Measurements from ENCODE around the gene FMN2. TPM values are rescaled to one million over a fixed set of nuclear protein-coding genes. Genes with fewer than 3 reads are reported as not detected.

Gene FMN2
- total and polyA plus RNA-seq, 3 experiments from 2014 or later: not detected

DNA sequence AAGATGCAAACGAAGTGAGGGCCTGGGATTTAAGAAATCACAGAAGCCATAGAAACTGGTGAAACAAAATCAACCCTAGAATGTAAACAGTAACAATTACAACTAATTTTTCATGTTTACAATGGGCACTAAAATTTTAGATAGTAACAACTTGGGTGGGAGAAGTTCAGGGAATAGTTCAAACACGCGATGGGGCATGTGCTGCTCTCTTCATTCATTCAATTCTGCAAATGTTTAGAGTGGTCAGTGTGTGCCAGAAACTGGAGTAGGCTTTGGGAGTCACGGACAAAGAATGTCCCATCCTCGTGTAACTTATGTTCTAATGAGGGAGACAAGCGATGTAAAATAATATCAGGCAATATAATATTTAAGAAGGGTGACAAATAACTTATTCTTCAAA lies 386.9 kb downstream of the FMN2 start:
- H3K9me3 Mint-ChIP-seq: peaks cover 0 to 9% (median 4%) of the 10 kb centered on the region in 5 donors
- H3K27me3 ChIP-seq (ENCODE audit: insufficient read depth, low read length, poor library complexity, severe bottlenecking): no peaks in the 10 kb centered on the region
- ChIA-PET POLR2A (no interaction called here), CTCF (no interaction called here)
- H3K4me1 ChIP-seq (ENCODE audit: insufficient read depth, low read length): no peaks in the 10 kb centered on the region
- no peaks in the 10 kb centered on the region for H3K36me3 Mint-ChIP-seq
- no peak for DNase-seq
- H3K4me3 ChIP-seq (ENCODE audit: low read length): no peak overlapping the region
- H3K9me3 ChIP-seq (ENCODE audit: low read length): no peaks in the 10 kb centered on the region
- no peaks in the 10 kb centered on the region for H3K4me1 Mint-ChIP-seq
- no peak overlapping the region for H3K4me3 Mint-ChIP-seq
- no peaks in the 10 kb centered on the region for H3K36me3 ChIP-seq (ENCODE audit: insufficient read depth, low read length)
- no peak overlapping the region for H3K27ac ChIP-seq (ENCODE audit: low read depth, low read length)
- peaks cover 0 to 8% of the 10 kb centered on the region in 2 donors for H3K27me3 Mint-ChIP-seq
- H3K27ac Mint-ChIP-seq: no peak overlapping the region

DNA sequence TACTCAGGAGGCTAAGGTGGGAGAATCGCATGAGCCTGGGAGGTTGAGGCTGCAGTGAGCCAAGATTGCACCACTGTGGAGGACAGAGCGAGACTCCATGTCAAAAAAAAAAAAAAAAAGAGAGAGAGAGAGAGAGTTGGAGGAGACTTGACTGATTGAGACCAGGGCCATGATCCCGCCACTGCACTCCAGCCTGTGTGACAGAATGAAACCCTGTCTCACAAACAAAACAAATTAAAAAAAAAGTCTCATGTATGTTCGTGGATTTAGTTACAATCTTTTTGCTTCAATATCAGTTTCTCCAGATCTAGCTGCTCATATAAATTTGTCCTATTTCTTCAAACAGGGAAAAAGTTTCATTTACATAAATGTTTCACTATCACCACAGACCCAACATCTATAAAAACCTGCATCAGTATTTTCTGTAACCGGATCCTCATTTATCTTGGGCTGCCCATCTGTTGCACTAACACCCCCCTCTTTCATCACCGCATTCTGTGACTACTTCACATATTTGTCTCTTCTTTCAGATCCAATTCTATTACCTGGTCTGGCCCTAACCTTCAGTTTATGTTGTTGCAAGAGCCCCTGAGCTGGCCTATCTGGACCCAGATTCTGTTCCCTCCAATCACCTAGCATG lies 393.2 kb downstream of the FMN2 start:
- Mint-ChIP-seq H3K27ac (no peak overlapping the region), H3K27me3 (no peaks in the 10 kb centered on the region), H3K36me3 (no peaks in the 10 kb centered on the region), H3K4me3 (no peak overlapping the region), H3K9me3 (peaks cover 0 to 16% (median 3%) of the 10 kb centered on the region in 5 donors), H3K4me1 (no peaks in the 10 kb centered on the region)
- POLR2A ChIA-PET: no interaction called here
- DNase-seq: no peak
- no peaks in the 10 kb centered on the region for H3K36me3 ChIP-seq (ENCODE audit: insufficient read depth, low read length)
- H3K9me3 ChIP-seq (ENCODE audit: low read length): no peaks in the 10 kb centered on the region
- CTCF ChIA-PET: no interaction called here
- no peaks in the 10 kb centered on the region for H3K27me3 ChIP-seq (ENCODE audit: insufficient read depth, low read length, poor library complexity, severe bottlenecking)
- H3K4me3 ChIP-seq (ENCODE audit: low read length): no peak overlapping the region
- no peak overlapping the region for H3K27ac ChIP-seq (ENCODE audit: low read depth, low read length)
- H3K4me1 ChIP-seq (ENCODE audit: insufficient read depth, low read length): no peaks in the 10 kb centered on the region

DNA sequence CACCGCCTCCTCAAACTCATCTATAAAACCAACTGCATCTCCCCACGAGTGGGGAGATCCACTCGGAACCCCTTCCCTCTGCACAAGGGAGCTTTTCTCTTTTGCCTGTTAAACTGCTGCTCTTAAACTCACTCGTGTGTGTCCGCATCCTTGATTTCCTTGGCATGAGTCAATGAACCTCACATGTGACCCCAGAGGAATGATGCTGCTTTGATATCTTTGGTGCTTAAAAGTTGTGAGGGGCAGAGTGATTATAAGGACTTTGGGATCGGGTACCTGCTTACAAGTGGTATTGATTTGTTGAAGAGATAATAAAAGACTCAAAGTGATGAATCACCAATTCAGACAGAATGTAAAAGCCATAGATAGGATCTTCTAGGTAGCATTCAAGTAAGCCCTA lies 394.9 kb downstream of the FMN2 start:
- Histone ChIP-seq H3K36me3 (ENCODE audit: insufficient read depth, low read length) (no peaks in the 10 kb centered on the region), H3K9me3 (ENCODE audit: low read length) (no peaks in the 10 kb centered on the region), H3K27me3 (ENCODE audit: insufficient read depth, low read length, poor library complexity, severe bottlenecking) (no peaks in the 10 kb centered on the region), H3K4me3 (ENCODE audit: low read length) (no peak overlapping the region), H3K4me1 (ENCODE audit: insufficient read depth, low read length) (no peaks in the 10 kb centered on the region), H3K27ac (ENCODE audit: low read depth, low read length) (no peak overlapping the region)
- H3K27me3 Mint-ChIP-seq: no peaks in the 10 kb centered on the region
- H3K9me3 Mint-ChIP-seq: peaks cover 0 to 16% (median 4%) of the 10 kb centered on the region in 5 donors
- POLR2A ChIA-PET: no interaction called here
- H3K4me1 Mint-ChIP-seq: no peaks in the 10 kb centered on the region
- H3K4me3 Mint-ChIP-seq: no peak overlapping the region
- H3K36me3 Mint-ChIP-seq: no peaks in the 10 kb centered on the region
- CTCF ChIA-PET: no interaction called here
- no peak overlapping the region for H3K27ac Mint-ChIP-seq
- DNase-seq: no peak

DNA sequence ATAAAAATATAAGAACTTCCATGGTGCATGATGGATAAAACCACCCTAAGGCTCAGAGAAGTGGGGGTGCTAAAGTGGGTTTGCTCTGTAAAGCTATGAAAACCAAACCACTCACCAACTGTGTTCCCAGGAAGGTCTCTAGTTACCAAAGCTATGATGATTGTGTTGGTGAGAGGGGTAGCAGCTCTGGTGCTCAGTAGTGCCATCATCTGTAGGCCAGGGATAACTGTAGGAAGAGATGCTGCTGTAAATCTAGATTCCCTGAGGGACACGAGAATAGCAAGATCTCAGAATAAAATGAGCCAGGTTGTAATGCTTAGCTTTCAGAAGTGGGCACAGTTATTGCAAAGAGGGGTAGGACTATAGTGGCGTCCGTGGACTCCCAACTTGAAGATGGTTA lies 395.8 kb downstream of the FMN2 start:
- no peaks in the 10 kb centered on the region for H3K9me3 ChIP-seq (ENCODE audit: low read length)
- no peak for DNase-seq
- H3K9me3 Mint-ChIP-seq: peaks cover 0 to 20% (median 6%) of the 10 kb centered on the region in 5 donors
- H3K4me3 ChIP-seq (ENCODE audit: low read length): no peak overlapping the region
- peak overlapping the region in 1 of 8 donors; percentile 51 for H3K27ac Mint-ChIP-seq
- H3K27ac ChIP-seq (ENCODE audit: low read depth, low read length): no peak overlapping the region
- H3K36me3 ChIP-seq (ENCODE audit: insufficient read depth, low read length): no peaks in the 10 kb centered on the region
- H3K27me3 Mint-ChIP-seq: no peaks in the 10 kb centered on the region
- H3K4me3 Mint-ChIP-seq: no peak overlapping the region
- ChIA-PET CTCF (no interaction called here), POLR2A (no interaction called here)
- no peaks in the 10 kb centered on the region for H3K4me1 Mint-ChIP-seq
- no peaks in the 10 kb centered on the region for H3K4me1 ChIP-seq (ENCODE audit: insufficient read depth, low read length)
- no peaks in the 10 kb centered on the region for H3K27me3 ChIP-seq (ENCODE audit: insufficient read depth, low read length, poor library complexity, severe bottlenecking)
- no peaks in the 10 kb centered on the region for H3K36me3 Mint-ChIP-seq

DNA sequence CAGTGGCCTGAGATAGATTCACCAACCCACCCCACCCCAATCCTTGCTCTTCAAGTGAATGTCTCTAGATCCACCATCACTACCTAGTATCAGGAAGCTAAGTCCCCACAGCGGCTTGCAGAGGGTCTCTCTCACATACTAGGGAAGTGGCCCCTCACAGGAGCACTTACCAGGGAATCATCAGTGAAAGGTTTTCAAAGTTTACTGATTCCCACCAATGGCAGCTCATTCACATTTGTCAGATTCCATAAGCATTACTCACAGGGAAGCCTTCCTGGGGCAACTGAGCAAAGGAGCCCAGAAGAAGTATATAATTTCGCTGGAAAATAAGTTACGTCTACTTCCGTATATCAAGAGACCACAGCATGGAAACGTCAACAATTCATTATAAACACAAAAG lies 399.5 kb downstream of the FMN2 start:
- no peak overlapping the region for H3K4me3 Mint-ChIP-seq

DNA sequence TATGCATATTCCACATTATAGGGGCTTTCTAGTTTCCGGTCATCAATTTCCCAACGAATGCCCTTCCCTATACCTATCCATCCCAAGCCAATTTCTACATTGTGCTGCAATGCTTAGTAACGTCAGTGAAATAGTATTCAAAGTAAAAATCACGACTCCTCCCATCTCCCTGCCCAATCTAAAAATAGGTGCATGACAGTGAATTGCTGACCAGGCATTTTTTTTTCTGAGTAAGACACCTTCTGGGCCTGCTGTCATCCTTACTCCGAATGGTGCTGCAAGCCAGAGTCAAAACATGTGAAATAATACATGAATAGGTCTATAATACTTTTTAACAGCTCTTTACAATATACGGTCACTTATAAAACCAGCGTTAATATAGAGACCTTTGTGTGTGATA lies 400.1 kb downstream of the FMN2 start:
- no peaks in the 10 kb centered on the region for H3K36me3 Mint-ChIP-seq
- H3K9me3 ChIP-seq (ENCODE audit: low read length): no peaks in the 10 kb centered on the region
- H3K4me3 ChIP-seq (ENCODE audit: low read length): no peak overlapping the region
- peak overlapping the region in 1 of 7 donors; percentile 12 for H3K4me3 Mint-ChIP-seq
- no peaks in the 10 kb centered on the region for H3K4me1 ChIP-seq (ENCODE audit: insufficient read depth, low read length)
- ChIA-PET POLR2A (no interaction called here), CTCF (no interaction called here)
- no peaks in the 10 kb centered on the region for H3K4me1 Mint-ChIP-seq
- no peak for DNase-seq
- H3K9me3 Mint-ChIP-seq: peaks cover 2 to 14% (median 8%) of the 10 kb centered on the region in 5 donors
- H3K27ac ChIP-seq (ENCODE audit: low read depth, low read length): no peak overlapping the region
- no peaks in the 10 kb centered on the region for H3K27me3 Mint-ChIP-seq
- H3K27me3 ChIP-seq (ENCODE audit: insufficient read depth, low read length, poor library complexity, severe bottlenecking): no peaks in the 10 kb centered on the region
- no peaks in the 10 kb centered on the region for H3K36me3 ChIP-seq (ENCODE audit: insufficient read depth, low read length)
- no peak overlapping the region for H3K27ac Mint-ChIP-seq

More for the DNA sequence above, 399.5 kb downstream of the FMN2 start:
- CTCF ChIA-PET: no interaction called here
- Mint-ChIP-seq H3K36me3 (no peaks in the 10 kb centered on the region), H3K4me1 (no peaks in the 10 kb centered on the region), H3K9me3 (peaks cover 0 to 16% (median 6%) of the 10 kb centered on the region in 5 donors), H3K27ac (no peak overlapping the region), H3K27me3 (no peaks in the 10 kb centered on the region)
- POLR2A ChIA-PET: no interaction called here
- Histone ChIP-seq H3K4me3 (ENCODE audit: low read length) (no peak overlapping the region), H3K36me3 (ENCODE audit: insufficient read depth, low read length) (no peaks in the 10 kb centered on the region), H3K27me3 (ENCODE audit: insufficient read depth, low read length, poor library complexity, severe bottlenecking) (no peaks in the 10 kb centered on the region), H3K27ac (ENCODE audit: low read depth, low read length) (no peak overlapping the region), H3K4me1 (ENCODE audit: insufficient read depth, low read length) (no peaks in the 10 kb centered on the region), H3K9me3 (ENCODE audit: low read length) (no peaks in the 10 kb centered on the region)
- DNase-seq: no peak

DNA sequence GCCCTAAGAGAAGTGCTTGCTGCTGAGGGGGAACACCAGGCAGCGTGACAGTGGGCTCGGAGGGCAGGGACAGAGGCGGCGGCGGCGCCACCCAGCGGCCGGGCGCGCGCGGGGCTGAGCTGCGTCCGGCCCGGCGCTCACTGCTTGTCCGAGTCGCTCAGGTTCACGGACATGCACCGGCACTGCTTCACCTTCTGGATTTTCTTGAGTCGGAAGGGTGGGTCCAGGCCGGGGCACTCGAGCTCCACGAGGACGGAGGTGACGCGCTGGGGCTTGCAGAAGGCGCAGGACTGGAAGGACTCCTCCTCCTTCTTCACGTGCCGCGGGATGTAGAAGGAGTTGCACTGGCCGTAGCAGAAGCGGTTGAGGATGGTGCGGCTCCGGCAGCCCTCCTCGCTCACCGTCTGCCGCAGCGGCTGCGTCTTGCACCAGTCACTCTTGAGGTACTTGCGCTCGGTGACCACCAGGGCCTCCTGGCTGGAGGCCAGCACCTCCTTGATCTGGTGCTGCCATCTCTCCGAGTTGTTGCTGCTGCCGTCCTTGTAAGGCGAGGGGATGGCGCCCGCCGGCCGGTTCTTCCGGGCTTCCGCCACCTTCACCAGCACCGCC lies 401.3 kb downstream of the FMN2 start:
- no peaks in the 10 kb centered on the region for H3K27me3 Mint-ChIP-seq
- no peaks in the 10 kb centered on the region for H3K4me1 ChIP-seq (ENCODE audit: insufficient read depth, low read length)
- H3K9me3 ChIP-seq (ENCODE audit: low read length): no peaks in the 10 kb centered on the region
- no peaks in the 10 kb centered on the region for H3K27me3 ChIP-seq (ENCODE audit: insufficient read depth, low read length, poor library complexity, severe bottlenecking)
- H3K36me3 Mint-ChIP-seq: no peaks in the 10 kb centered on the region
- ChIA-PET POLR2A (no interaction called here), CTCF (no interaction called here)
- peak in 4 of 5 donors; percentile 1 to 6 (median 5) for DNase-seq
- H3K9me3 Mint-ChIP-seq: peaks cover 0 to 12% (median 4%) of the 10 kb centered on the region in 5 donors
- H3K4me3 ChIP-seq (ENCODE audit: low read length): no peak overlapping the region
- no peaks in the 10 kb centered on the region for H3K36me3 ChIP-seq (ENCODE audit: insufficient read depth, low read length)
- peak overlapping the region in 6 of 7 donors; percentile 37 to 70 (median 54) for H3K4me3 Mint-ChIP-seq
- H3K4me1 Mint-ChIP-seq: no peaks in the 10 kb centered on the region
- no peak overlapping the region for H3K27ac ChIP-seq (ENCODE audit: low read depth, low read length)
- no peak overlapping the region for H3K27ac Mint-ChIP-seq

DNA sequence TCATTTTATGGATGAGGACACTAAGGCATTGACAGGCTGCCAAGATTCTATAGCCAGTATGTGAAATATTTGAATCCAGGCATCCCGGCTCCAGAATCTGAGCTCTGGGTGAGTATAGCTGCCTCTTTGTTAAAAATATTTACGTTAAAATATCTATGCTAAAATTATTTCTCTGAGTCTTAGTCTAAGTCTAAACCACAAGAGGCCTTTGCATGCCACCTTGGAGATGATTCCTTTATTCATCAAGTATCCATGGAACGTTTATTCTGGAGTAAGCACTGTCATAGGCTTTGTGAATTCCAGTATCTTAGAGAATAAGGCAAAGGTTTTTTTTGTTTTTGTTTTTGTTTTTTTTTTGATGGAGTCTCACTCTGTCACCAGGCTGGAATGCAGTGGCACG lies 403.9 kb downstream of the FMN2 start:
- no peaks in the 10 kb centered on the region for H3K9me3 ChIP-seq (ENCODE audit: low read length)
- H3K27me3 Mint-ChIP-seq: no peaks in the 10 kb centered on the region

More for the DNA sequence above, 403.9 kb downstream of the FMN2 start:
- POLR2A ChIA-PET: no interaction called here
- no peak for DNase-seq
- no peak overlapping the region for H3K4me3 Mint-ChIP-seq
- no peak overlapping the region for H3K27ac Mint-ChIP-seq
- H3K4me1 Mint-ChIP-seq: no peaks in the 10 kb centered on the region
- no peaks in the 10 kb centered on the region for H3K36me3 Mint-ChIP-seq
- CTCF ChIA-PET: no interaction called here
- Histone ChIP-seq H3K27me3 (ENCODE audit: insufficient read depth, low read length, poor library complexity, severe bottlenecking) (no peaks in the 10 kb centered on the region), H3K4me3 (ENCODE audit: low read length) (no peak overlapping the region), H3K27ac (ENCODE audit: low read depth, low read length) (no peak overlapping the region), H3K4me1 (ENCODE audit: insufficient read depth, low read length) (no peaks in the 10 kb centered on the region), H3K36me3 (ENCODE audit: insufficient read depth, low read length) (no peaks in the 10 kb centered on the region)
- H3K9me3 Mint-ChIP-seq: peaks cover 0 to 16% (median 4%) of the 10 kb centered on the region in 5 donors

All from CD8-positive, alpha-beta memory T cell (primary cell).